HCT116 (cell line): ENCODE results near the gene MGAT4A.

ENCODE experiments used
- CEBPB ChIP-seq: IDR thresholded peaks from 2 replicates; pipeline ENCODE4 v1.6.1; 2012; ENCODE audit warnings: low read depth
- RAD21 ChIP-seq: IDR thresholded peaks from 2 replicates; pipeline ENCODE4 v1.6.1; 2012; ENCODE audit warnings: low read depth, mild to moderate bottlenecking
- TF ChIP-seq, protein P1 (sequence below), 3 experiments: fragments of 200-600 bp in 1 of 3; sonication (generic) in 1 of 3; IDR thresholded peaks in 2 of 3; conservative IDR thresholded peaks in 1 of 3; 2 replicates each; pipeline ENCODE4 v1.5.1; 2012 to 2017; ENCODE audit warnings: low read depth in 2 of 3, low read length in 2 of 3, antibody characterized with exemption in 1 of 3, borderline replicate concordance in 1 of 3, control low read depth in 1 of 3, mild to moderate bottlenecking in 1 of 3, mixed read lengths in 1 of 3, mixed run types in 1 of 3, moderate library complexity in 1 of 3; ENCODE audit not compliant: insufficient read depth in 1 of 3

DNA sequence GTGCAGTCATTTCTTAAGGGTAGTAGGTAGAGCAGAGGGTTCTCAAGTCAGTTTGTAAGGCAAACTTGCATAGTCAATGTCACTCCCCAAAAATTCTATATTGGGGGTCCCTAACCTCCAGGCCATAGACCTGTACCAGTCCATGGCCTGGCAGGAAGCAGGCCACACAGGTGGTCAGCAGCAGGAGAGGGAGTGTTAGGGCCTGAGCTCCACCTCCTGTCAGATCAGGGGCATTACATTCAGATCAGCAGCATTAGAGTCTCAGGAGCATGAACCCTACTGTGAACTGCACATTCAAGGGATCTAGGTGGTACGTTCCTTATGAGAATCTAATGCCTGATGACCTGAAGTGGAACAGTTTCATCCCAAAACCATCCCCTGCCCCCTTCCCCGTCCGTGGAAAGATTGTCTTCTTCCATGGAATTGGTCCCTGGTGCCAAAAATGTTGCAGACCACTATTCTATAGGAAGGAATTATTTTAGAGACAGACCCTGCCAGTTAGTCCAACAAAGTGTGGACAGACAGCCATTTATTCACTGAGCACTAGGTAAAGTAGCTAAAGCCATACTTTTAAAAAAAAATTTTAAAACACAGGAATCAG lies 129.3 kb downstream of the MGAT4A start:
- TF ChIP-seq, protein P1, sequence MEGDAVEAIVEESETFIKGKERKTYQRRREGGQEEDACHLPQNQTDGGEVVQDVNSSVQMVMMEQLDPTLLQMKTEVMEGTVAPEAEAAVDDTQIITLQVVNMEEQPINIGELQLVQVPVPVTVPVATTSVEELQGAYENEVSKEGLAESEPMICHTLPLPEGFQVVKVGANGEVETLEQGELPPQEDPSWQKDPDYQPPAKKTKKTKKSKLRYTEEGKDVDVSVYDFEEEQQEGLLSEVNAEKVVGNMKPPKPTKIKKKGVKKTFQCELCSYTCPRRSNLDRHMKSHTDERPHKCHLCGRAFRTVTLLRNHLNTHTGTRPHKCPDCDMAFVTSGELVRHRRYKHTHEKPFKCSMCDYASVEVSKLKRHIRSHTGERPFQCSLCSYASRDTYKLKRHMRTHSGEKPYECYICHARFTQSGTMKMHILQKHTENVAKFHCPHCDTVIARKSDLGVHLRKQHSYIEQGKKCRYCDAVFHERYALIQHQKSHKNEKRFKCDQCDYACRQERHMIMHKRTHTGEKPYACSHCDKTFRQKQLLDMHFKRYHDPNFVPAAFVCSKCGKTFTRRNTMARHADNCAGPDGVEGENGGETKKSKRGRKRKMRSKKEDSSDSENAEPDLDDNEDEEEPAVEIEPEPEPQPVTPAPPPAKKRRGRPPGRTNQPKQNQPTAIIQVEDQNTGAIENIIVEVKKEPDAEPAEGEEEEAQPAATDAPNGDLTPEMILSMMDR (IDR thresholded peaks at IDR 0.05 in 2 of 3, conservative IDR thresholded peaks at IDR 0.05 in 1 of 3; ENCODE audit: borderline replicate concordance in 1 of 3, insufficient read depth in 1 of 3, low read depth in 2 of 3, low read length in 2 of 3) = peak; percentile 42 to 74 (median 68); a peak in 5 of 6 replicates
- peak; percentile 65 for TF ChIP-seq RAD21
- TF ChIP-seq CEBPB = no peak
